Erythroblast (primary cell): ENCODE measurements around the gene EDAR.

Experiments used
- GATA1 ChIP-seq: IDR thresholded peaks from 2 replicates; pipeline ENCODE4 v1.6.1; 2011; ENCODE audit warnings: low read depth, mild to moderate bottlenecking, control low read depth, low read length, moderate library complexity
- POLR2A ChIP-seq: IDR thresholded peaks from 2 replicates; pipeline ENCODE4 v1.6.1; 2011; ENCODE audit warnings: mild to moderate bottlenecking, low read length

DNA sequence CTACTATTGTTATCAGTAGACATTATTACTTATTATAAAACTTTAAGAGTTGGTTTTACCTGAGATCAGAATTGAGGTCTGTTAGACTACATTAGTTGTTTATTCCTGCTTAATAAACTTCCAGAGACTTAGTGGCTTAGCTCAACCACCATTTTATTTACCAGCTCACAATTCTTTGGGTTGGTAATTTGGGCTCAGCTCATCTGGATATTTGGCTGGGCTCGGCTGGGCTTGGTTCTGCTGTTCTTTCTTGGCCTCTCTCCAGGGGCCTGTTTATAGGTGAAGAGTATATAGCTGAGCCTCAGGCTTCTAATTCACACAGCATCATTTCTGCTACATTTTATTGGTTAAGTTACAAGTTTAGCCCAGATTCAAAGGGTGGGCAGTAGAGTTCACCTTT is 134.5 kb downstream of the EDAR start:
- TF ChIP-seq POLR2A (no peak), GATA1 (no peak)
